OCI-LY7 (cell line): ENCODE data around the gene ILKAP. TPM values are rescaled to one million over a fixed set of nuclear protein-coding genes. Genes with fewer than 3 reads are reported as not detected.

Source experiments
- BruUV-seq: library from RNA; stranded (reverse); fragments of 400-500 nt; replicated peaks from 2 replicates; lab custom pipeline; 2021; lab: Mats Ljungman, UMichigan
- CTCF ChIA-PET: fragments of 300-600 bp; sonication (Branson Sonifier 250); formaldehyde crosslinking; loops from one replicate; lab custom pipeline; 2022; ENCODE audit warnings: antibody characterized with exemption; ENCODE audit not compliant: unreplicated experiment; lab: Charles Lee
- POLR2A ChIA-PET: fragments of 300-600 bp; sonication (Branson Sonifier 250); formaldehyde crosslinking; loops from one replicate; lab custom pipeline; 2022; ENCODE audit warnings: antibody characterized with exemption; lab: Charles Lee
- DNase-seq: peaks from one replicate; pipeline ENCODE4 v3.0.0-alpha.2; 2015; ENCODE audit warnings: low spot score
- H2AFZ ChIP-seq: fragments of 200-600 bp; sonication (generic), shearing (Covaris generic); 2 replicates; pipeline ENCODE4 v1.6.1; 2014; ENCODE audit warnings: mild to moderate bottlenecking, antibody characterized with exemption, low read length, moderate library complexity
- H3K27ac ChIP-seq: fragments of 200-600 bp; sonication (generic); 2 replicates; pipeline ENCODE4 v1.5.1; 2014; ENCODE audit warnings: mixed run types, low read depth, mild to moderate bottlenecking, moderate library complexity, low read length, inconsistent platforms; ENCODE audit not compliant: poor library complexity, severe bottlenecking
- H3K36me3 ChIP-seq: fragments of 200-600 bp; sonication (generic); 2 replicates; pipeline ENCODE4 v1.6.1; 2014; ENCODE audit warnings: mild to moderate bottlenecking, antibody characterized with exemption, low read length, moderate library complexity, mixed read lengths; ENCODE audit not compliant: insufficient read depth
- H3K4me1 ChIP-seq: fragments of 200-600 bp; sonication (generic); 2 replicates; pipeline ENCODE4 v1.5.1; 2014; ENCODE audit warnings: mild to moderate bottlenecking, low read length; ENCODE audit not compliant: insufficient read depth, poor library complexity, severe bottlenecking
- H3K4me2 ChIP-seq: fragments of 200-600 bp; sonication (generic); 2 replicates; pipeline ENCODE4 v1.6.1; 2014; ENCODE audit warnings: mild to moderate bottlenecking, low read length
- H3K4me3 ChIP-seq: fragments of 200-600 bp; sonication (generic); 2 replicates; pipeline ENCODE4 v1.5.1; 2014; ENCODE audit warnings: mild to moderate bottlenecking, low read depth, low read length; ENCODE audit not compliant: poor library complexity, severe bottlenecking
- H3K79me2 ChIP-seq: fragments of 200-600 bp; sonication (generic); 2 replicates; pipeline ENCODE4 v1.6.1; 2016; ENCODE audit warnings: low read depth, mild to moderate bottlenecking, low read length, moderate library complexity, mixed read lengths; ENCODE audit not compliant: insufficient read depth
- H3K9me2 ChIP-seq: fragments of 200-600 bp; sonication (generic); 2 replicates; pipeline ENCODE4 v1.6.1; 2016; ENCODE audit warnings: mild to moderate bottlenecking, low read length, mixed read lengths; ENCODE audit not compliant: insufficient read depth
- H3K9me3 ChIP-seq: fragments of 200-600 bp; sonication (generic); 2 replicates; pipeline ENCODE4 v1.6.1; 2014; ENCODE audit warnings: mild to moderate bottlenecking, mixed run types, low read length, mixed read lengths
- H4K20me1 ChIP-seq: fragments of 200-600 bp; sonication (generic); 2 replicates; pipeline ENCODE4 v1.6.1; 2014; ENCODE audit warnings: mild to moderate bottlenecking, antibody characterized with exemption, low read length, moderate library complexity, mixed read lengths; ENCODE audit not compliant: insufficient read depth
- CTCF ChIP-seq: fragments of 200-600 bp; sonication (generic); conservative IDR thresholded peaks from 2 replicates; pipeline ENCODE4 v1.5.1; 2014; ENCODE audit warnings: mild to moderate bottlenecking, antibody characterized with exemption, low read length, moderate library complexity, mixed read lengths
- EZH2phosphoT487 ChIP-seq: fragments of 200-600 bp; sonication (generic); IDR thresholded peaks from 2 replicates; pipeline ENCODE4 v1.6.1; 2018; ENCODE audit warnings: low read depth, borderline replicate concordance, mild to moderate bottlenecking, mixed run types, antibody characterized with exemption, low read length, moderate library complexity, mixed read lengths
- intact Hi-C: fragments of 100-400 bp; cut with micrococcal nuclease; formaldehyde crosslinking; loops from one replicate; pipeline ENCODE4 v1.10.0; 2022; ENCODE audit not compliant: unreplicated experiment
- total RNA-seq, 2 experiments: library from RNA; depleted of rRNA in 1 of 2; stranded (reverse); fragments of >200 nt in 1 of 2; shearing (Covaris generic) in 1 of 2; gene quantifications; 2 replicates each; pipeline ENCODE4 v1.2.3, GENCODE V29; 2014 to 2022

The ILKAP gene
- total RNA-seq, 2 experiments from 2014 or later, result 33.1 to 61.8 TPM

GRCh38 chr2:238168196-238169047 is 35.1 kb downstream of the ILKAP start:
- Histone ChIP-seq H3K4me1 (peaks cover 28% of the 10 kb centered on the region), H2AFZ (no peak overlapping the region), H3K4me3 (no peak overlapping the region), H3K9me2 (no peaks in the 10 kb centered on the region), H4K20me1 (no peaks in the 10 kb centered on the region), H3K9me3 (no peaks in the 10 kb centered on the region), H3K27ac (peak overlapping the region; percentile 34), H3K36me3 (peaks cover 43% of the 10 kb centered on the region), H3K4me2 (no peak overlapping the region), H3K79me2 (no peaks in the 10 kb centered on the region)
- no peak for TF ChIP-seq EZH2phosphoT487
- no peak for TF ChIP-seq CTCF
- POLR2A ChIA-PET, result no interaction called here
- CTCF ChIA-PET, result no interaction called here
- no TSS peak for BruUV-seq
- no peak for DNase-seq
- intact Hi-C loops, result loop anchor here (10.0 kb wide), 1 partner anchor 314 kb away; the partner anchor contains the start of gene RAMP1

GRCh38 chr2:238167761-238168160 is 35.7 kb downstream of the ILKAP start:
- Histone ChIP-seq H3K79me2 (no peaks in the 10 kb centered on the region), H3K36me3 (peaks cover 37% of the 10 kb centered on the region), H3K27ac (no peak overlapping the region), H3K9me2 (no peaks in the 10 kb centered on the region), H4K20me1 (no peaks in the 10 kb centered on the region), H3K9me3 (no peaks in the 10 kb centered on the region), H2AFZ (no peak overlapping the region), H3K4me1 (peaks cover 28% of the 10 kb centered on the region), H3K4me2 (no peak overlapping the region), H3K4me3 (no peak overlapping the region)
- POLR2A ChIA-PET, result no interaction called here
- TF ChIP-seq CTCF (no peak), EZH2phosphoT487 (no peak)
- DNase-seq, result no peak
- intact Hi-C loops, result loop anchor here (10.0 kb wide), 1 partner anchor 313 kb away; the partner anchor contains the start of gene RAMP1
- BruUV-seq, result no TSS peak
- CTCF ChIA-PET, result no interaction called here

GRCh38 chr2:238167344-238167715 is 36.2 kb downstream of the ILKAP start:
- BruUV-seq, result no TSS peak
- CTCF ChIA-PET, result no interaction called here
- Histone ChIP-seq H3K4me2 (no peak overlapping the region), H3K9me3 (no peaks in the 10 kb centered on the region), H4K20me1 (no peaks in the 10 kb centered on the region), H3K4me1 (peaks cover 28% of the 10 kb centered on the region), H3K27ac (no peak overlapping the region), H3K36me3 (peaks cover 32% of the 10 kb centered on the region), H3K4me3 (no peak overlapping the region), H2AFZ (no peak overlapping the region), H3K9me2 (no peaks in the 10 kb centered on the region), H3K79me2 (no peaks in the 10 kb centered on the region)
- TF ChIP-seq CTCF, result no peak
- TF ChIP-seq EZH2phosphoT487, result no peak
- intact Hi-C loops, result loop anchor here (10.0 kb wide), 1 partner anchor 313 kb away; the partner anchor contains the start of gene RAMP1
- POLR2A ChIA-PET, result no interaction called here
- DNase-seq, result no peak
